ENCODE results near the gene SMIM41.

SMIM41 gene

DNA sequence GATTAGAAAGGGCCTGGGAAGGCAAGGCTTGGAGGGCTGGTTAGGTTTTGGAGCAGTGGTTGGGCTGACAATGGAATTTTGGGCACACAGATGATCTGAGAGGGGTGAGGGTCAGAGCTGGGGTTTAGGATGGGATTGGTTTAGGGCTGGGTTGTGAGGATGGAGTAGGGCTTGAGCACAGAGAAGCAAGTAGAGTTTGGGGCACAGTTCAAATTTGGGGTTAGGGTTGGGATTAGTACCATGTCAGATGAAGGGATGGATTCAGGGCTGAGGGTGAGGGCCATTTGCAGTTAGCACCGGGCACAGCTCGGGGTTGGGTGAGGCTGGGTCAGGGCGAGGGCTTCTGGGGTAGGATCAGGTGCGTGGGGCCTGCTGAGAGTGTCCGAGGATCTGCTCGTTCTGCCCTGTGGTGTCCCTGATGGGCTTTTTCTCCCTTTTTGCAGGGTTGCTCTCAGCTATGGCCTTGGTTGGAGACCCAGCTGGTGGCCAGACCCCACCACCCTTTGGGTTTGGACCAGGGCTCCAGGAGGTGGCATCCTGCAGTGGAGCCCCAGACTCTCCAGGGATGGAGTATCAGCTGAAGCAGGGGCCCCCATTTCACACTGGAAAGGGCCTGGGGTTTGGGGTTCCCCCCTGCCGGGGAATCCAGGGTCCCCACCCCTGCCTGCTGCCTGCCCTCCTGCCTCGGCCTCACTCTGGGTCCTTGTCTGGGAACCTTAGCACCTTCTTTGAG lies 66.8 kb downstream of the SMIM41 start:
- H3K27ac ChIP-seq (ENCODE audit: low read depth, low read length): peak overlapping the region; percentile 52
- H3K79me1 ChIP-seq (ENCODE audit: low read length): peaks cover 56% of the 10 kb centered on the region
- H2BK12ac ChIP-seq (ENCODE audit: low read length): peak overlapping the region; percentile 86
- H3K9me3 ChIP-seq (ENCODE audit: insufficient read depth, low read depth, low read length): no peaks in the 10 kb centered on the region
- H4K8ac ChIP-seq (ENCODE audit: low read depth, low read length): peak overlapping the region; percentile 67
- peak overlapping the region; percentile 82 for H2BK5ac ChIP-seq (ENCODE audit: low read depth, low read length, poor library complexity)
- H2BK120ac ChIP-seq (ENCODE audit: insufficient read depth, low read length, poor library complexity): peak overlapping the region; percentile 92
- WGBS (ENCODE audit: extremely low coverage, insufficient coverage, insufficient read length): no CpG with 5 or more reads among the region's 8 CpGs
- peaks cover 43 to 63% of the 10 kb centered on the region in 2 experiments for H3K4me1 ChIP-seq (ENCODE audit: control insufficient read depth in 1 of 2, insufficient read depth in 2 of 2, low read length in 2 of 2)
- H3K27me3 ChIP-seq (ENCODE audit: insufficient read depth, low read length): no peaks in the 10 kb centered on the region
- no peak overlapping the region for H3K4me2 ChIP-seq (ENCODE audit: low read length)
- H2AFZ ChIP-seq (ENCODE audit: insufficient read depth, low read length, poor library complexity): peak overlapping the region; percentile 13
- peak overlapping the region; percentile 87 for H3K14ac ChIP-seq (ENCODE audit: low read length)
- H3K79me2 ChIP-seq (ENCODE audit: control insufficient read depth, insufficient read depth, low read length, poor library complexity): peaks cover 9% of the 10 kb centered on the region
- H3K4ac ChIP-seq (ENCODE audit: low read depth, low read length): peak overlapping the region; percentile 41
- H3K4me3 ChIP-seq (ENCODE audit: low read depth, low read length): no peak overlapping the region
- peak overlapping the region; percentile 85 for H3K18ac ChIP-seq (ENCODE audit: low read length)
- no peak for DNase-seq
- no peak overlapping the region for H3K23ac ChIP-seq (ENCODE audit: low read length)
- H2AK5ac ChIP-seq (ENCODE audit: low read length): peak overlapping the region; percentile 84
- no peak overlapping the region for H3K9ac ChIP-seq (ENCODE audit: low read length)
- peak overlapping the region; percentile 26 for H4K12ac ChIP-seq (ENCODE audit: low read depth, low read length)
- H3K36me3 ChIP-seq (ENCODE audit: control insufficient read depth in 1 of 2, insufficient read depth in 2 of 2, low read length in 2 of 2): no peaks in the 10 kb centered on the region
- peak overlapping the region; percentile 97 for H4K91ac ChIP-seq (ENCODE audit: low read depth, low read length)

GRCh38 chr12:52146822-52147366 lies 67.4 kb downstream of the SMIM41 start:
- Histone ChIP-seq H3K4ac (ENCODE audit: low read depth, low read length) (peak overlapping the region; percentile 3), H3K4me3 (ENCODE audit: low read depth, low read length) (no peak overlapping the region)
- no CpG with 5 or more reads among the region's 11 CpGs for WGBS (ENCODE audit: extremely low coverage, insufficient coverage, insufficient read length)

DNA sequence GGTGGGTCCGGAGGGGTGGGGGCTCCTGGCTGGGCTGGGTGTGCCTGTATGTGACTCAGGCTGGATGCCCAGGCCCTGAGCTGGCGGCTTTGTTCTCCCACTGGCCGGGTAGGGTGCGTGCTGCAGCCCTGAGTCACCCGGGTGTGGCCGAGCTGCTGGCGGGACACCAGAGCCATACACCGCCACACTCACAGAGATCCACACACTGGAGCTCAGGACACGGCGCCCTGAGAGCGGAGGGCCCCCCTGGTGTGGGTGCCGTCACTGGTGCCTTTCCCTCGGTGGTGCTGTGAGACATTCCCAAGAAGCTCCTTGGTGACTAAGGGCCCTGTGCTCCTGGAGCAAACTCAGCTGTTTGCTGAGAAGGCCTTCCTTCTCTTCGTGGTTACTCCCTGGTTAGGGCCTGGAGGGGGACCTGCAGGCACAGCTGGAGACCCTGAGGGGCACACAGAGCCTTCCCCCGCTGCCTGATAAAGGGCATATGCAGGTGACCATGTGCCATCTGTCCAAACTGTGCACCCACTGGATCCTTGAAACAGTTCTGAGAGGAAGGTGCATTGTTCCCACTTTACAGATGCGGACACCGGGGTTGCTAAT lies 68.0 kb downstream of the SMIM41 start:
- H3K79me1 ChIP-seq (ENCODE audit: low read length): peaks cover 62% of the 10 kb centered on the region
- peak overlapping the region; percentile 50 for H2BK5ac ChIP-seq (ENCODE audit: low read depth, low read length, poor library complexity)
- H3K9me3 ChIP-seq (ENCODE audit: insufficient read depth, low read depth, low read length): no peaks in the 10 kb centered on the region
- no peak overlapping the region for H3K4me3 ChIP-seq (ENCODE audit: low read depth, low read length)
- H2BK12ac ChIP-seq (ENCODE audit: low read length): peak overlapping the region; percentile 86
- no peak overlapping the region for H3K9ac ChIP-seq (ENCODE audit: low read length)
- no peak overlapping the region for H4K12ac ChIP-seq (ENCODE audit: low read depth, low read length)
- H3K4me1 ChIP-seq (ENCODE audit: control insufficient read depth in 1 of 2, insufficient read depth in 2 of 2, low read length in 2 of 2): peaks cover 43 to 70% of the 10 kb centered on the region in 2 experiments
- H3K4me2 ChIP-seq (ENCODE audit: low read length): no peak overlapping the region
- no CpG with 5 or more reads among the region's 17 CpGs for WGBS (ENCODE audit: extremely low coverage, insufficient coverage, insufficient read length)
- H3K27me3 ChIP-seq (ENCODE audit: insufficient read depth, low read length): no peaks in the 10 kb centered on the region
- peak overlapping the region; percentile 69 for H4K8ac ChIP-seq (ENCODE audit: low read depth, low read length)
- H3K23ac ChIP-seq (ENCODE audit: low read length): no peak overlapping the region
- peak overlapping the region; percentile 97 for H4K91ac ChIP-seq (ENCODE audit: low read depth, low read length)
- peak overlapping the region; percentile 92 for H2BK120ac ChIP-seq (ENCODE audit: insufficient read depth, low read length, poor library complexity)
- H2AFZ ChIP-seq (ENCODE audit: insufficient read depth, low read length, poor library complexity): peak overlapping the region; percentile 19
- H2AK5ac ChIP-seq (ENCODE audit: low read length): peak overlapping the region; percentile 85
- peak; percentile 99 for DNase-seq
- H3K4ac ChIP-seq (ENCODE audit: low read depth, low read length): peak overlapping the region; percentile 53
- H3K79me2 ChIP-seq (ENCODE audit: control insufficient read depth, insufficient read depth, low read length, poor library complexity): peaks cover 9% of the 10 kb centered on the region
- no peaks in the 10 kb centered on the region for H3K36me3 ChIP-seq (ENCODE audit: control insufficient read depth in 1 of 2, insufficient read depth in 2 of 2, low read length in 2 of 2)
- H3K27ac ChIP-seq (ENCODE audit: low read depth, low read length): peak overlapping the region; percentile 53
- H3K14ac ChIP-seq (ENCODE audit: low read length): peak overlapping the region; percentile 31
- H3K18ac ChIP-seq (ENCODE audit: low read length): peak overlapping the region; percentile 22

More at GRCh38 chr12:52146822-52147366, 67.4 kb downstream of the SMIM41 start:
- Histone ChIP-seq H2AK5ac (ENCODE audit: low read length) (peak overlapping the region; percentile 84), H3K18ac (ENCODE audit: low read length) (peak overlapping the region; percentile 58), H3K14ac (ENCODE audit: low read length) (peak overlapping the region; percentile 87), H3K4me2 (ENCODE audit: low read length) (no peak overlapping the region), H4K91ac (ENCODE audit: low read depth, low read length) (peak overlapping the region; percentile 97), H4K12ac (ENCODE audit: low read depth, low read length) (peak overlapping the region; percentile 0), H3K79me2 (ENCODE audit: control insufficient read depth, insufficient read depth, low read length, poor library complexity) (peaks cover 9% of the 10 kb centered on the region), H2BK5ac (ENCODE audit: low read depth, low read length, poor library complexity) (peak overlapping the region; percentile 82), H3K79me1 (ENCODE audit: low read length) (peaks cover 58% of the 10 kb centered on the region), H3K36me3 (ENCODE audit: control insufficient read depth in 1 of 2, insufficient read depth in 2 of 2, low read length in 2 of 2) (no peaks in the 10 kb centered on the region), H4K8ac (ENCODE audit: low read depth, low read length) (peak overlapping the region; percentile 67), H2AFZ (ENCODE audit: insufficient read depth, low read length, poor library complexity) (peak overlapping the region; percentile 13), H2BK12ac (ENCODE audit: low read length) (peak overlapping the region; percentile 86), H3K9ac (ENCODE audit: low read length) (no peak overlapping the region), H3K27me3 (ENCODE audit: insufficient read depth, low read length) (no peaks in the 10 kb centered on the region), H2BK120ac (ENCODE audit: insufficient read depth, low read length, poor library complexity) (peak overlapping the region; percentile 92), H3K9me3 (ENCODE audit: insufficient read depth, low read depth, low read length) (no peaks in the 10 kb centered on the region), H3K4me1 (ENCODE audit: control insufficient read depth in 1 of 2, insufficient read depth in 2 of 2, low read length in 2 of 2) (peaks cover 43 to 66% of the 10 kb centered on the region in 2 experiments), H3K27ac (ENCODE audit: low read depth, low read length) (peak overlapping the region; percentile 52), H3K23ac (ENCODE audit: low read length) (no peak overlapping the region)
- DNase-seq: peak; percentile 31 to 56

DNA sequence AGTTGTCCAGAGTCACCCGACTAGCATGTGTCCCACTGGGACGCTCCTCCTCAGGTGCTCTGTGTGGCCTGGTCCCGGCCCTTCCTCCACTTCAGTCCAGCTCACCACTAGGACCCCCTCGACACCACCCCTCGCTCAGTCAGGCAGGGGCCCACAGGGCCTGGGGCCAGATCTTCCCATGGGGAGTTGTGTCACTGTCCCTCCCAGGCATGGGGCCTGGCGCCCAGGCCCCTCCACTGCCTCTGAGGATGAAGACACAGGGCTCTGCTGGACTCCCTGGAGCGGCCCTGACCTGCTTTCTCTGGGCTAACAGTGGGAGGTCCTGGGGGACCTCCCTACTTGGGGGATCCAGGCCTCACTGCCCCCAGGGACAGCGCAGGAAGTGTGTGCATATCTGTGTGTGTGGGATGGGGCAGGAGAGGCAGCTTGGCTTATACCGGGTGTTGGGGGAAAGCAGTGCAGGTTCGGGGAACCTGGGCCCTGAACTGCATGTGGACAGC lies 68.5 kb downstream of the SMIM41 start:
- H3K9ac ChIP-seq (ENCODE audit: low read length): no peak overlapping the region
- DNase-seq: no peak
- peak overlapping the region; percentile 85 for H2AK5ac ChIP-seq (ENCODE audit: low read length)
- H3K23ac ChIP-seq (ENCODE audit: low read length): no peak overlapping the region
- H3K79me2 ChIP-seq (ENCODE audit: control insufficient read depth, insufficient read depth, low read length, poor library complexity): peaks cover 9% of the 10 kb centered on the region
- H2BK12ac ChIP-seq (ENCODE audit: low read length): peak overlapping the region; percentile 86
- H2BK120ac ChIP-seq (ENCODE audit: insufficient read depth, low read length, poor library complexity): peak overlapping the region; percentile 92
- peak overlapping the region; percentile 53 for H3K4ac ChIP-seq (ENCODE audit: low read depth, low read length)
- H4K12ac ChIP-seq (ENCODE audit: low read depth, low read length): peak overlapping the region; percentile 25
- peak overlapping the region; percentile 57 for H2BK5ac ChIP-seq (ENCODE audit: low read depth, low read length, poor library complexity)
- H3K27me3 ChIP-seq (ENCODE audit: insufficient read depth, low read length): no peaks in the 10 kb centered on the region
- no peaks in the 10 kb centered on the region for H3K9me3 ChIP-seq (ENCODE audit: insufficient read depth, low read depth, low read length)
- H3K4me3 ChIP-seq (ENCODE audit: low read depth, low read length): no peak overlapping the region
- H3K14ac ChIP-seq (ENCODE audit: low read length): peak overlapping the region; percentile 31
- peak overlapping the region; percentile 9 for H2AFZ ChIP-seq (ENCODE audit: insufficient read depth, low read length, poor library complexity)
- WGBS (ENCODE audit: extremely low coverage, insufficient coverage, insufficient read length): no CpG with 5 or more reads among the region's 10 CpGs
- H3K18ac ChIP-seq (ENCODE audit: low read length): peak overlapping the region; percentile 65
- peaks cover 65% of the 10 kb centered on the region for H3K79me1 ChIP-seq (ENCODE audit: low read length)
- H3K27ac ChIP-seq (ENCODE audit: low read depth, low read length): peak overlapping the region; percentile 53
- H4K91ac ChIP-seq (ENCODE audit: low read depth, low read length): peak overlapping the region; percentile 97
- H3K4me2 ChIP-seq (ENCODE audit: low read length): no peak overlapping the region
- peak overlapping the region; percentile 69 for H4K8ac ChIP-seq (ENCODE audit: low read depth, low read length)
- H3K36me3 ChIP-seq (ENCODE audit: control insufficient read depth in 1 of 2, insufficient read depth in 2 of 2, low read length in 2 of 2): no peaks in the 10 kb centered on the region
- H3K4me1 ChIP-seq (ENCODE audit: control insufficient read depth in 1 of 2, insufficient read depth in 2 of 2, low read length in 2 of 2): peaks cover 43 to 71% of the 10 kb centered on the region in 2 experiments

All from trophoblast cell (in vitro differentiated cells and primary cell).